Choroid plexus epithelial cell (primary cell): ENCODE data around the gene FOS.
A peak's percentile ranks its signal among the peaks of the same experiment; 100 is the strongest.

ENCODE experiments used
- DNase-seq: peaks from one replicate; pipeline ENCODE4 v3.0.0-alpha.2; 2010; ENCODE audit warnings: low read depth
- H3K4me3 ChIP-seq: 2 replicates; pipeline ENCODE4 v1.5.1; 2011; ENCODE audit warnings: low read depth, mild to moderate bottlenecking, control low read depth, low read length, moderate library complexity
- TF ChIP-seq, protein P1 (sequence below): conservative IDR thresholded peaks from 2 replicates; pipeline ENCODE4 v1.5.1; 2011; ENCODE audit warnings: low read depth, mild to moderate bottlenecking, control low read depth, inconsistent platforms, low read length, moderate library complexity

The FOS gene

DNA sequence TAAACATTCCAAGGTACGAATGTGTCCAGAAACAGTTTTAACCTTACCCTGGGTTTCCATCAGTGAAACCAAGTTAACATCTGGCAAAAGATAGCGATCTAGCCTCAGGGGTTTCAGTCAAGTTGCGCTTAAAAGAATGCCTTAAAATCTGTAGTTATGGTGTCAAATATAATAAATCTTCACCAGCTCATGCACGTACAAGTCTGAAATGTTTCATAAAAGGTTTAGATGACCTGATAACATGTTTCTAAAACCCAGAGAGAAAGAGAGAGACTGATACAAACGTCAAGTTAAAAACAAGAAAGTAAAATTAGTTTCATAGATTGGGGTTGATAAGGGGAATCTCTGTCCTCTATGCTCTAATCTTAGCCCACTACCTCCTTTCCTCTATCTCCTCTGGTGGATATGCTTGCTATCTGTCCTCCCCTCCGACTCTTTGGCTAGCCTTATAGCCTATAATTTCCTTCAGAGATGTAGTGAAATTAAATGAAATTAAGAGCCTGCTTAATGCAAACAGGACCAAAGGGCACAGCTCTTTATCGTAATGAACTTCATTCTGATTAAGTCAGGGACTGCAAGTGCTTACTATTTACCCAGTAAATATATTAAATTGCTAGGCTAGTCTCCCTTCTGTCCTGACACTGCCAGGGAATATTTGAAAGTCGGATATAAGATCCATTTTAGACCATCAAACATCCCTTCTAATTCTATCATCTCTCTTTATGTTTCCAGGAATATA, 18.4 kb upstream of the FOS start:
- TF ChIP-seq, protein P1, sequence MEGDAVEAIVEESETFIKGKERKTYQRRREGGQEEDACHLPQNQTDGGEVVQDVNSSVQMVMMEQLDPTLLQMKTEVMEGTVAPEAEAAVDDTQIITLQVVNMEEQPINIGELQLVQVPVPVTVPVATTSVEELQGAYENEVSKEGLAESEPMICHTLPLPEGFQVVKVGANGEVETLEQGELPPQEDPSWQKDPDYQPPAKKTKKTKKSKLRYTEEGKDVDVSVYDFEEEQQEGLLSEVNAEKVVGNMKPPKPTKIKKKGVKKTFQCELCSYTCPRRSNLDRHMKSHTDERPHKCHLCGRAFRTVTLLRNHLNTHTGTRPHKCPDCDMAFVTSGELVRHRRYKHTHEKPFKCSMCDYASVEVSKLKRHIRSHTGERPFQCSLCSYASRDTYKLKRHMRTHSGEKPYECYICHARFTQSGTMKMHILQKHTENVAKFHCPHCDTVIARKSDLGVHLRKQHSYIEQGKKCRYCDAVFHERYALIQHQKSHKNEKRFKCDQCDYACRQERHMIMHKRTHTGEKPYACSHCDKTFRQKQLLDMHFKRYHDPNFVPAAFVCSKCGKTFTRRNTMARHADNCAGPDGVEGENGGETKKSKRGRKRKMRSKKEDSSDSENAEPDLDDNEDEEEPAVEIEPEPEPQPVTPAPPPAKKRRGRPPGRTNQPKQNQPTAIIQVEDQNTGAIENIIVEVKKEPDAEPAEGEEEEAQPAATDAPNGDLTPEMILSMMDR, result no peak
- DNase-seq, result no peak
- no peak overlapping the region for H3K4me3 ChIP-seq

DNA sequence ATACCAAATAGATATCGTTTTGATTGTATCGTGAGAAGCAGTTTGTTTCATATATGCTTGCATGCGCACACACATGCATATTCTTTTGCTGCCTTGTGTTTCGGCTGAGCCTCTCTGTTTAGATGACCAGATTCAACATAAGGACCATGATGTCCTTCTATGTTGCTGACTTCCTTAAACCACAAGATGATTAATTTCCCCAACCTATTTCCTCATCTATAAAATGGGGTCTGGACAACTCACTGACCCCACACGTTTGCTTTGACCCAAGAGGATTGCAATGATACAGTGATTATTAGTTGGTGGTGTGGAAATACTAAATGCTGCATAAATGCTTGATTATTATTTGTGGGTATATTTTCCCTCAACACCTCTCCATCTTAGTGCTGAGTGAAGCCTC, 16.8 kb upstream of the FOS start:
- TF ChIP-seq, protein P1, result no peak
- DNase-seq, result no peak
- no peak overlapping the region for H3K4me3 ChIP-seq

DNA sequence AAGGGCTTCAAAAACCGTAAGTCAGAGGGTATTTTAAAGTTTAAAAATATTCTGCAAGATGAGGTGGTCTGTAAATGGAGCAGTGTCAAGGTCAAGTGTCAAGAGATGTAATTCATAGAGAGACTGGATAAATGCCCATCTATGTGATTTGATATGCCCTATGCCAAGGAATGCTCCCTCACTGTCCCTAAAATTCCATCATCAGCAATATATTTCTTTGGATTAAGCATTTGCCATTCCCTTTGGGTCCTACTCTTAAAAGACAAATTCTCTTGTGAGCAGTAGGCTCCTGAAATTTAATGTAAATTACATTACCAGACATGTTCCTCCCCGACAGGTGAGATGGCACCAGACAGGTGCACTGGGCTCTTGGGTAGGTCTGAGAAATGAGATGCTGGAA, 16.0 kb upstream of the FOS start:
- no peak for DNase-seq
- TF ChIP-seq, protein P1, result no peak
- H3K4me3 ChIP-seq, result no peak overlapping the region

DNA sequence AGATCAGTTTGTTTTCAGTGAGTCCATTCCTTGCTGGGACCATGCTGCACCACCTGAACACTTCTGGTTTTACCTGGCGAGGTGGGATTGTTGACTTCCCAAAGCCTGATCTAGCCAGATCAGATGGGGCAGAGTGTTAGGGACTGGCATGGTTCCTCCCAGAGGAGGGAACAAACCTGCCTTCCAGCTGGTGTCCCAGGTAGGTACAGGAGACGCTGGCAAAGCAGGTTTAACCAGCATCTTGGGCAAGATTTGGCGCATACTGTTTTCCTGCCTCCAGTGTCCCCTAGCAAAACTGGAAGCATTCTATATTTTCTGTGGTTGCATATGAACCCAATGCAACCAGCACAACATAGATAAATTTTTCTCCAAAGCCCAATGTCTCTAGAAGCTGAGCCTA, 14.6 kb upstream of the FOS start:
- TF ChIP-seq, protein P1, result no peak
- DNase-seq, result no peak
- H3K4me3 ChIP-seq, result no peak overlapping the region

DNA sequence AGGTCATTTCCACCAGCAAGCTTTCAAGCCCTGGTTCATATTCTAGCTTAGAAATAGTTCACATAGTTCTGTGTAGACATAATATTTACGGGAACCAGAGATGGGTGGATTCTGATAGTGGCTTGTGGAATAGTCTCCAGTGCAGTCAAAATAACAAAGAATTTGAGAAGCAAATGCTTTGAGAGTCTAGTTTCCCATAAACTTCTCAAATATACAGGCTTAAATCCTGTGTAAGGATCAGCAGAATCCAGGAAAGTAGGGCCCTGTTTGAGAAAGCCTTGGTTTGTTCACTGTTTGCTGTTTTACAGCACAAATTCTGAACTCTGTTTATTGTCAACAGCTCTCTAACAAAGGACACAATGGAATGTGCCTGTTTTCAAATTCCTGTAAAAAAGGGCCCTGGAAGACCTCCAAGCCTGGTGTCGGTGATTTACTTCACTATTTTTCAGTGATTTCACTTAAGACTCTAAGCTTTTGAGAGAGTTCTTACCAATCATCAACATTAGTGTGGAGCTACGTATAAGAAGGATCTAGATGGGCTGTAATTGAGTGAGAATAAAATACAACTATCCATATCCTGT, 11.4 kb upstream of the FOS start:
- TF ChIP-seq, protein P1, result no peak
- H3K4me3 ChIP-seq, result no peak overlapping the region
- DNase-seq, result peak; percentile 94

DNA sequence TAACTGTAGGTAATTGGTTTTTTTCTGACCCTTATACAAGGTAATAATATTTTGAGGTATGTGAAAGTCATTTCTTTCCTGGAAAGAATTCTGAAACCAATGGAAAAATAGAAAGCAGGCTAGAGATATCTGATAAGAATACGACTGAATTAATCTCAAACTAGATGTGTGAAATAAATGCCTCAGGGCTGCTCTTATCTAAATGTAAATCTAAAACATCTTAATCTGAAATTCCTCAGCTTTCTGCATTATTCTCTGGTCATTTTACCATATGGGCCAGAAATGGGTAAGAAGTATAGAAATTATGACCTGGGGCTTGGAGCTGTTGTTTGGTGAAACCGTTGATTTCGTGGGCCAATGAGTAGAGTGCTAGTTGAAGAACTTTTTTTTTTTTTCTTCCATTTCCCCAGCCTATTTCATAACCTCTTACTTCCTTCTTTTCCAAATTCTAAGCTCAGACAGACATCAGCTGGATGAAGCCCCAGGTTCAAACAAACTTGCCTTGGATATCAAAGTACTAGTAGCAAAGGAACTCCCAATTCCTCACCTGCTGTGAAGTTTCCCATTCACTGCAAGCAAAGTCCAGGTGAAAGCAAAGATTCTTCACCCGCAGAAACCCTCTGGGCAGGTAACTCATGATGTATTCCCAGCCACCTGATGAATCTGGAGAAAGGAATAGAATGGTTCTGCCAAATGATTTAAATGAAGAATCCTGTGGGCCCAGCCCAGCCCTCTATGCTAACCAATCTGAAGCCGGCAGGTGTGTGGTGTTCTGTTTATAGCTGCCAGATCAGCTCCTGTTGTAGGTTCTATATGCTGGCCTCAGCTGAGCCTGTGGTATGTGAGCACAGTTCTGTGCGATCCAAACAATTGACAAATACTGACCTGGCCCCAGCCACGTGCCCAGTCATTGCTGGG, 9.7 kb upstream of the FOS start:
- DNase-seq, result peak; percentile 10
- no peak overlapping the region for H3K4me3 ChIP-seq
- TF ChIP-seq, protein P1, result no peak
